Stomach (tissue), 9 donors: Measurements from ENCODE around the gene GNG4. TPM values are rescaled to one million over a fixed set of nuclear protein-coding genes. Genes with fewer than 3 reads are reported as not detected.
"Not testable (repeated sequence)": the region's sequence is repeated elsewhere in the genome, so short reads cannot be mapped to it uniquely, and the experiment has no call there.

ENCODE experiments used
- DNase-seq, 2 donors: peaks; one replicate each; pipeline versions ENCODE4 v3.0.0 to v3.0.0-alpha.2; 2013 to 2019
- H3K27ac ChIP-seq, 5 donors: fragments of 200-600 bp in 4 of 5; sonication (generic) in 4 of 5; one replicate each; pipeline ENCODE4 v1.5.1; 2013 to 2019; ENCODE audit warnings: mild to moderate bottlenecking in 1 of 5, moderate library complexity in 1 of 5
- H3K27me3 ChIP-seq, 3 donors: fragments of 200-600 bp; sonication (generic); one replicate each; pipeline ENCODE4 v1.5.1; 2017 to 2019; ENCODE audit warnings: mixed run types in 1 of 3
- H3K36me3 ChIP-seq, 4 donors: fragments of 200-600 bp; sonication (generic); 1 replicate in 3 of 4; 2 replicates in 1 of 4; pipeline ENCODE4 v1.5.1; 2016 to 2019
- H3K4me1 ChIP-seq, 4 donors: fragments of 200-600 bp; sonication (generic); one replicate each; pipeline ENCODE4 v1.5.1; 2016 to 2019
- H3K4me3 ChIP-seq, 4 donors: fragments of 200-600 bp; sonication (generic) in 3 of 4; one replicate each; pipeline ENCODE4 v1.5.1; 2016 to 2019; ENCODE audit warnings: mild to moderate bottlenecking in 1 of 4
- H3K9me3 ChIP-seq, 4 donors: fragments of 200-600 bp; sonication (generic); one replicate each; pipeline ENCODE4 v1.5.1; 2016 to 2019
- EP300 ChIP-seq: sonication (generic); formaldehyde crosslinking; IDR thresholded peaks from one replicate; pipeline ENCODE4 v1.6.1; 2017; ENCODE audit warnings: antibody characterized with exemption
- POLR2A ChIP-seq, 4 donors: fragments of 450-650 bp; IDR thresholded peaks; one replicate each; pipeline ENCODE4 v1.6.1; 2016; ENCODE audit warnings: antibody characterized with exemption in 4 of 4, control low read depth in 2 of 4, mild to moderate bottlenecking in 1 of 4, moderate library complexity in 1 of 4
- POLR2AphosphoS5 ChIP-seq, 3 donors: sonication (generic); formaldehyde crosslinking; IDR thresholded peaks; one replicate each; pipeline ENCODE4 v1.6.1; 2016; ENCODE audit warnings: antibody characterized with exemption in 3 of 3
- WGBS, 5 donors: extraction: QIAGEN DNeasy Blood & Tissue Kit in 3 of 5; methylation state at CpG; one replicate each; pipeline versions ENCODE4 v1.1.5 to v1.1.7; 2013 to 2018; 5-methylcytosine and 5-hydroxymethylcytosine counted together
- intact Hi-C: fragments of 100-400 bp; cut with DNase I; formaldehyde crosslinking; loops from one replicate; pipeline ENCODE4 v1.15.1; 2023; ENCODE audit warnings: low total_unique reads
- polyA plus RNA-seq, 3 donors: library from polyadenylated mRNA; stranded (reverse); fragments of 200-250 nt; gene quantifications; one replicate each; pipeline ENCODE4 v1.2.3, GENCODE V29; 2013
- total RNA-seq, 5 donors: library from RNA; depleted of rRNA; stranded (reverse); fragments of >200 nt; gene quantifications; one replicate each; pipeline versions ENCODE4 v1.1.0 to v1.2.3, GENCODE V29; 2014 to 2016
- TF ChIP-seq, protein P1 (sequence below), 7 experiments: fragments of 450-650 bp in 4 of 7; fragments of 200-600 bp in 3 of 7; sonication (generic) in 3 of 7; IDR thresholded peaks; one replicate each; pipeline ENCODE4 v1.5.1; 2016 to 2019; ENCODE audit warnings: antibody characterized with exemption in 7 of 7, control low read depth in 2 of 7, mild to moderate bottlenecking in 1 of 7
- donor health status: healthy with polysubstance abuse.
- donor health status: Bipolar disorder and iron deficiency.
- donor health status: healthy.

Gene GNG4
- total and polyA plus RNA-seq, 8 donors = 0.58 to 5.1 (median 1.4) TPM; not detected in 1

DNA sequence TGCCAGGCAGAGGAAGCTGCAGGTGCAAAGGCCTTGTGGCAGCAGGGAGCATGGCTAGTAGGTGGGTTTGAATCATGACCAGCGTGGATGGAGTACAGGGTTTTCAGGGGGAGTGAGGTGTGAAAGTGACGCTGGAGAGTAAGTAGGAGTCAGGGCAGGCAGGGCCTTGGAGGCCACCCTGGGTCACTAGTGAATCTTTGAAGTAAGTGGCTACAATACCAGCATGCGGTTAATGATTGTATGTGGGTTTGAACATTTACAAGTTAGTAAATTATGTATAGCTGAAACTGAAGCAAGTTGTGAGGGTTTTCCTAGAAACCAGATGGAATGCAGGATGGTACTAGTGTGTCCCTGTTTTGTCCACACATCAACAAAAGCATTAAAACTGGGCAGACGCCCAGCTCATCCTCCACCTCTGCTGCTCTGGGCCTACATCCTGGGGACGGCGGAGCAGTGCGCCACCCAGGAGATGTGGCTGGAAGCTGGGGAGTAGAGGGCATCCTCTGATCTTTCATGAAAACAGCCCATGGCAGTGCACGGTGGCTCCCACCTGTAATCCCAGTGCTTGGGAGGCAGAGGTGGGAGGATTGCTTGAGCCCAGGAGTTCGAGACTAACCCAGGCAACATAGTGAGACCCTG lies 104.2 kb downstream of the GNG4 start:
- WGBS, 5 donors = 86 to 94% (median 91%) methylated on average over 9 of the region's 9 CpGs
- H3K36me3 ChIP-seq = no peaks in the 10 kb centered on the region
- intact Hi-C loops = no loop called here
- TF ChIP-seq, protein P1, sequence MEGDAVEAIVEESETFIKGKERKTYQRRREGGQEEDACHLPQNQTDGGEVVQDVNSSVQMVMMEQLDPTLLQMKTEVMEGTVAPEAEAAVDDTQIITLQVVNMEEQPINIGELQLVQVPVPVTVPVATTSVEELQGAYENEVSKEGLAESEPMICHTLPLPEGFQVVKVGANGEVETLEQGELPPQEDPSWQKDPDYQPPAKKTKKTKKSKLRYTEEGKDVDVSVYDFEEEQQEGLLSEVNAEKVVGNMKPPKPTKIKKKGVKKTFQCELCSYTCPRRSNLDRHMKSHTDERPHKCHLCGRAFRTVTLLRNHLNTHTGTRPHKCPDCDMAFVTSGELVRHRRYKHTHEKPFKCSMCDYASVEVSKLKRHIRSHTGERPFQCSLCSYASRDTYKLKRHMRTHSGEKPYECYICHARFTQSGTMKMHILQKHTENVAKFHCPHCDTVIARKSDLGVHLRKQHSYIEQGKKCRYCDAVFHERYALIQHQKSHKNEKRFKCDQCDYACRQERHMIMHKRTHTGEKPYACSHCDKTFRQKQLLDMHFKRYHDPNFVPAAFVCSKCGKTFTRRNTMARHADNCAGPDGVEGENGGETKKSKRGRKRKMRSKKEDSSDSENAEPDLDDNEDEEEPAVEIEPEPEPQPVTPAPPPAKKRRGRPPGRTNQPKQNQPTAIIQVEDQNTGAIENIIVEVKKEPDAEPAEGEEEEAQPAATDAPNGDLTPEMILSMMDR (IDR thresholded peaks at IDR 0.05) = no peak
- no peak for TF ChIP-seq POLR2AphosphoS5 (IDR thresholded peaks at IDR 0.05)
- TF ChIP-seq POLR2A (IDR thresholded peaks at IDR 0.05) = no peak
- TF ChIP-seq EP300 = no peak
- H3K9me3 ChIP-seq = no peaks in the 10 kb centered on the region
- H3K4me3 ChIP-seq = no peak overlapping the region
- H3K4me1 ChIP-seq = no peaks in the 10 kb centered on the region
- no peak for DNase-seq
- peaks cover 0 to 7% (median 0%) of the 10 kb centered on the region in 3 donors for H3K27me3 ChIP-seq
- H3K27ac ChIP-seq = no peak overlapping the region

DNA sequence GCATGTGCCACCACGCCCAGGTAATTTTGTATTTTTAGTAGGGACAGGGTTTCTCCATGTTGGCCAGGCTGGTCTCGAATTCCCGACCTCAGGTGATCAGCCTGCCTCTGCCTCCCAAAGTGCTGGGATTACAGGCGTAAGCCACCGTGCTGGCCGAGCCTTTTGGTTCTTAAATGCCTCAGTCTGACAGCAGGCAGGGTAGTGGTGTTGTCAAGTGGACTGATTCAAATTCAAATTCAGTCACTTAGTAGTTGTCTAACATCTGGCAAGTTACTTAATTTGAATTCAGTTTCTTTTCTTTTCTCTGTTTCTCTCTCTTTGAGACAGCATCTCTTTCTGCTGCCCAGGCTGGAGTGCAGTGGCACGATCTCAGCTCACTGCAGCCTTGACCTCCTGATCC lies 106.7 kb downstream of the GNG4 start:
- H3K27ac ChIP-seq, H3K9me3 ChIP-seq, H3K36me3 ChIP-seq, H3K4me1 ChIP-seq, DNase-seq, H3K4me3 ChIP-seq, intact Hi-C loops, H3K27me3 ChIP-seq: not testable (repeated sequence)
- WGBS, 5 donors = 66 to 85% (median 82%) methylated on average over 7 of the region's 7 CpGs

DNA sequence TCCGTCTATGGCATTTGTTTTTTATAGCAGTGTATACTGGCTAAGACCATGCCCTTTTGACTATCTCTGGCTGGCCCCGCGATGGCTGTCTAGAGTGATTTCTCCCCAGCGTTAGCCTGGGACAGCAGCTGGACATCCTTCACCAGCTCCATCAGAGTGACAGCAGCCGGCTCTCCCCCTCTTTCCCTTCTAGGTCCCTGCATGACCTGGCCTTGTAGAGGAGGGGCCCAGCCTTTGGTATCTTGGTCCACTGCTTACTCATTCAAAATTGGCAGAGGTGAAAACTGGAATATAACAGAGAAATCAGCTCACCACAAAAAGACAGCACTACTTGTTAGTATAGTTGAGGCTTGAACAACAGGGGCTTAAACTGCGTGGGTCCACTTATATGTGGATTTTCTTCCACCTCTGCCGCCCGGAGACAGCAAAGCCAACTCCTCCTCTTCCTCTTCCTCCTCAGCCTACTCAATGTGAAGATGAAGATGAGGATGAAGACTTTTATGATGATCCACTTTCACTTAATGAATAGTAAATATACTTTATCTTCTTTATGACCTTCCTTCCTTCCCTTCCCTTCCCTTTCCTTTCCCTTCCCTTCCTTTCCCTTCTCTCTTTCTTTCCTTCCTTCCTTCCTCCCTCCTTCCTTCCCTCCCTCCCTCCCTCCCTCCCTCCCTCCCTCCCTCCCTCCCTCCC lies 116.0 kb downstream of the GNG4 start:
- TF ChIP-seq EP300 (no peak), POLR2A (IDR thresholded peaks at IDR 0.05) (no peak), POLR2AphosphoS5 (IDR thresholded peaks at IDR 0.05) (no peak)
- TF ChIP-seq, protein P1 (IDR thresholded peaks at IDR 0.05) = no peak
- no peak overlapping the region for H3K27ac ChIP-seq

DNA sequence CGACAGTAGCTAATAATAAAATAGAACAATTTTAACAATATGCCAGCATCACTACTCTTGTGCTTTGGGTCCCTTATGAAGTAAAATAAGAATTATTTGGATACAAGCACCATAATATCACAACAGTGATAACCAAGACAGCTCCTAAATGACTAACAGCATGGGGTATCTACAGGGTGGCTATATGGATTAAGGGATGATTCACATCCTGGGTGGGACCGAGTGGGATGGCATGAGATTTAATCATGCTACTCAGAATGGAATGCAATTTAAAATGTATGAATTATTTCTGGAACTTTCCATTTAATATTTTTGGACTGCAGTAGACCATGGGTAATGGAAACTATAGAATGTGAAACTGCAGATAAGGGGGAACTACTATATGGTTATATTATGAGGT lies 117.2 kb downstream of the GNG4 start:
- Histone ChIP-seq H3K9me3 (no peaks in the 10 kb centered on the region), H3K36me3 (no peaks in the 10 kb centered on the region), H3K27me3 (no peaks in the 10 kb centered on the region), H3K4me3 (no peak overlapping the region), H3K27ac (no peak overlapping the region), H3K4me1 (no peaks in the 10 kb centered on the region)
- DNase-seq = no peak
- intact Hi-C loops = no loop called here
- WGBS, 5 donors = 76 to 88% (median 85%) methylated on average over 2 of the region's 2 CpGs
- no peak for TF ChIP-seq EP300
- no peak for TF ChIP-seq POLR2AphosphoS5 (IDR thresholded peaks at IDR 0.05)
- TF ChIP-seq, protein P1 (IDR thresholded peaks at IDR 0.05) = no peak

More for the DNA sequence above, 116.0 kb downstream of the GNG4 start:
- no peak for DNase-seq
- intact Hi-C loops = no loop called here
- H3K27me3 ChIP-seq = no peaks in the 10 kb centered on the region
- H3K4me1 ChIP-seq = no peaks in the 10 kb centered on the region
- WGBS, 5 donors = 71 to 79% (median 72%) methylated on average over 8 of the region's 8 CpGs
- no peak overlapping the region for H3K4me3 ChIP-seq
- no peaks in the 10 kb centered on the region for H3K9me3 ChIP-seq
- no peaks in the 10 kb centered on the region for H3K36me3 ChIP-seq

DNA sequence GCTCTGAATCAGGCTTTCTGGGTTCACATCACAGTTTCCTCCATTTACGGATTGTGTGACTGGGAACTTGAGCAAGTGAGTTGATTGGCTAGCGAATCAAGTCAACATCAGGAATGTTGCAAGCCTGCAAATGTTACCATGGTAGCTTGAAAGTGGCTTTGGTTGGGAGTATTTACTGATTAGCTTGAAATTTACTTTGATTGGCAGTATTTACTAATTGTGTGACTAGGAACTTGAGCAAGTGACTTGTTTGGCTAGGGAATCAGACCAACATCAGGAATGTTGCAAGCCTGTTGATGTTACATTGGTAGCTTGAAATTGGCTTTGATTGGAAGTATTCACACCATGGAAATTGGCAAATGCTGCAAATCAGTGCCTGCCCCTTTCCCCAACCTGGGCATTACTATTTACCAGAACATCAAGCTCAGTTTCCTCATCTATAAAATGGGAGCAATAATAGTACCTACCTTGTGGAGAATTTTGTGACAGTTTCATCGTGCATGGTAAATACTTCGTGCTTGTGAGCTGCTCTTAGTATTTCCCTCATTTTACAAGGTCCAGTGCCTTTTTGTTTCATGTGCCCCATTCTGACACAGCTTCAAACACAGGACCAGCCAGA lies 122.3 kb downstream of the GNG4 start:
- 60 to 79% (median 62%) methylated on average over 4 of the region's 4 CpGs for WGBS, 5 donors
- no peak overlapping the region for H3K4me3 ChIP-seq
- no peak overlapping the region for H3K27ac ChIP-seq
- intact Hi-C loops = no loop called here
- no peaks in the 10 kb centered on the region for H3K9me3 ChIP-seq
- no peaks in the 10 kb centered on the region for H3K4me1 ChIP-seq
- DNase-seq = peak in 1 of 2 donors; percentile 42
- TF ChIP-seq POLR2A (IDR thresholded peaks at IDR 0.05) (no peak), POLR2AphosphoS5 (IDR thresholded peaks at IDR 0.05) (peak in 1 of 3 donors; percentile 37)
- no peaks in the 10 kb centered on the region for H3K36me3 ChIP-seq
- no peaks in the 10 kb centered on the region for H3K27me3 ChIP-seq
